Kidney (tissue), 14 donors: Measurements from ENCODE around the gene SBNO1. TPM values are rescaled to one million over a fixed set of nuclear protein-coding genes. Genes with fewer than 3 reads are reported as not detected.

Experiments used
- DNase-seq, 5 donors: peaks; one replicate each; pipeline ENCODE4 v3.0.0-alpha.2; 2013 to 2020
- FAIRE-seq: peaks from 2 replicates; lab custom pipeline; 2012; peaks lifted over from hg19 to GRCh38; lab: Jason Lieb, UNC
- H3K27ac ChIP-seq, 2 donors: one replicate each; pipeline ENCODE4 v1.7.0; 2013; ENCODE audit warnings: low read depth in 2 of 2, low read length in 2 of 2, inconsistent platforms in 1 of 2
- H3K27me3 ChIP-seq: one replicate; pipeline ENCODE4 v1.7.1; 2013; ENCODE audit warnings: low read length, inconsistent platforms; ENCODE audit not compliant: control insufficient read depth, insufficient read depth
- H3K36me3 ChIP-seq, 3 donors: one replicate each; pipeline versions ENCODE4 v1.7.0 to v1.7.1; 2013; ENCODE audit warnings: low read length in 3 of 3, control low read depth in 1 of 3, inconsistent platforms in 1 of 3; ENCODE audit not compliant: insufficient read depth in 3 of 3, control insufficient read depth in 2 of 3
- H3K4me1 ChIP-seq, 3 donors: one replicate each; pipeline versions ENCODE4 v1.7.0 to v1.7.1; 2013; ENCODE audit warnings: low read length in 3 of 3, inconsistent platforms in 1 of 3, low read depth in 1 of 3; ENCODE audit not compliant: control insufficient read depth in 2 of 3, insufficient read depth in 2 of 3
- H3K4me3 ChIP-seq, 3 donors: one replicate each; pipeline versions ENCODE4 v1.7.0 to v1.8.1; 2013; ENCODE audit warnings: low read length in 3 of 3, control low read depth in 1 of 3, inconsistent platforms in 1 of 3
- H3K9ac ChIP-seq, 3 donors: one replicate each; pipeline versions ENCODE4 v1.7.0 to v1.7.1; 2013; ENCODE audit warnings: low read length in 3 of 3, control low read depth in 1 of 3, inconsistent platforms in 1 of 3
- H3K9me3 ChIP-seq, 3 donors: one replicate each; pipeline versions ENCODE4 v1.7.0 to v1.7.1; 2013; ENCODE audit warnings: low read length in 3 of 3, control low read depth in 1 of 3, inconsistent platforms in 1 of 3; ENCODE audit not compliant: control insufficient read depth in 2 of 3, insufficient read depth in 1 of 3
- CTCF ChIP-seq: IDR thresholded peaks from 3 replicates; pipeline ENCODE4 v1.5.1; 2012; ENCODE audit warnings: mild to moderate bottlenecking, moderate library complexity, borderline replicate concordance; ENCODE audit not compliant: insufficient read depth; ENCODE audit errors: extremely low read depth
- intact Hi-C: fragments of 100-400 bp; cut with DNase I; formaldehyde crosslinking; loops from one replicate; pipeline ENCODE4 v1.11.1; 2022
- polyA plus RNA-seq: library from polyadenylated mRNA; stranded (reverse); fragments of 350-450 nt; fragmentation: Illumina TruSeq; extraction: RNeasy Lipid Tissue Mini Kit (QIAGEN cat#74804); gene quantifications from one replicate; pipeline ENCODE4 v1.2.3, GENCODE V29; 2014; ENCODE audit warnings: low read depth, low replicate concordance; ENCODE audit not compliant: insufficient read depth
- total RNA-seq: library from RNA; stranded (reverse); fragmentation: NEBNext Ultra II Directional; extraction: Animal tissue kit (Norgen Biotek cat#: 25700); gene quantifications from one replicate; pipeline ENCODE4 v1.2.1, GENCODE V29; 2021
- donor health status: control.
- donor health status: control.
- donor health status: control.
- donor health status: control.
- donor health status: control.
- donor health status: DM: yes; HTN: yes; CAD: no.
- donor health status: Normal renal cell carcinoma (clear cell type).

Gene SBNO1
- total and polyA plus RNA-seq, 2 donors from 2014 or later: 4.3 to 32.0 TPM

GRCh38 chr12:123243671-123244262 lies 120.9 kb downstream of the SBNO1 start:
- FAIRE-seq (no peak), DNase-seq (peak in 3 of 5 donors; percentile 52 to 79 (median 68))
- H3K9me3 ChIP-seq: no peaks in the 10 kb centered on the region
- H3K4me3 ChIP-seq: no peak overlapping the region
- H3K27ac ChIP-seq: no peak overlapping the region
- peaks cover 0 to 4% (median 0%) of the 10 kb centered on the region in 3 donors for H3K4me1 ChIP-seq
- intact Hi-C loops: no loop called here
- no peaks in the 10 kb centered on the region for H3K27me3 ChIP-seq
- TF ChIP-seq CTCF: no peak
- no peaks in the 10 kb centered on the region for H3K36me3 ChIP-seq
- no peak overlapping the region for H3K9ac ChIP-seq

DNA sequence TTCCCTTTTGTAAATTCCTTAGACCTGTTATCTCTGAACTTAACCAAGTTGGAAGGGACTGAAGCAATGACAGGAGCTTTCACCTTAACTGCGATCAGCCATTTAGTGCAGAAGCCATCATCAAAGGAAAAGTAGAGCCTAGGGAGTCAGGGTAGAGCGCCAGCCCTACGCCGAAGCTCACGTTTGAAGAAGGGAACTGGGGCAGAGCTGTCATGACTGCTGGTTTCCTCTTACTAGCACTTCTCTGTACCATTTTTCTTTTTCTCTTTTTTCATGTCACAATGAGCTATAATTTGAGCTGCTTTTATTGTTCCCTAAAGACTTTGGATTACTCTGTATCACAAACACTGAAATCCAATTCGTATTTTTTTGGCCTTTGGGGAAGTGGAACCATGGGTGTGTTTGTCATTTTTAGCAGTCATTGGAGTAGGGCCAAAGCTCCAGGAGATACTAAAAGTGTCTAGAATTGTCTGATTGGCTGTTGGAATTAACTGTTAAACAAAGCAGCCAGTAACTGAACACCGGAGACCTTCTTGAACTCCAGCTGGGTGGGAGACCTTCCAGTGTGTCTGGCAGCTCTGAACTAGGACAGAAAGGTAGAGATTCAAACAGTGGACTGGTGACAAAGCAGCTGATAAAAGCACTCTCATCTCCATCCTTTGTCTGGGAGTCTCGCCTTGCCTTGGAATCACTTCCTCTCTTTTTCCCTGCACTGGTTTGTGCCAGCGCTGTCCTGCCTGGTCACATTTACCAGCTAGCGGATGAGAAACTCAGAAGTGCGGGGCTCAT lies 122.3 kb downstream of the SBNO1 start:
- DNase-seq: peak in 3 of 5 donors; percentile 82 to 92 (median 89)

More for the DNA sequence above, 122.3 kb downstream of the SBNO1 start:
- no peaks in the 10 kb centered on the region for H3K27me3 ChIP-seq
- H3K4me3 ChIP-seq: no peak overlapping the region
- peaks cover 0 to 4% (median 2%) of the 10 kb centered on the region in 3 donors for H3K4me1 ChIP-seq
- FAIRE-seq: no peak
- TF ChIP-seq CTCF: no peak
- peak overlapping the region in 1 of 3 donors; percentile 12 for H3K9ac ChIP-seq
- no peaks in the 10 kb centered on the region for H3K9me3 ChIP-seq
- no peak overlapping the region for H3K27ac ChIP-seq
- H3K36me3 ChIP-seq: no peaks in the 10 kb centered on the region
- intact Hi-C loops: no loop called here

Other genes starting within 250 kb of the SBNO1 start
- 41.7 TPM for gene PITPNM2, start 213.8 kb downstream of the SBNO1 start, total RNA-seq
- gene PITPNM2, start 213.8 kb downstream of the SBNO1 start, polyA plus RNA-seq: 5.7 TPM
- gene MPHOSPH9, start 131.7 kb downstream of the SBNO1 start, total RNA-seq: 25.2 TPM
- gene MPHOSPH9, start 131.7 kb downstream of the SBNO1 start, polyA plus RNA-seq: 7.2 TPM
- gene MTRFR, start 131.4 kb downstream of the SBNO1 start, total RNA-seq: 17.8 TPM
- 12.8 TPM for gene MTRFR, start 131.4 kb downstream of the SBNO1 start, polyA plus RNA-seq
- gene CDK2AP1, start 93.0 kb downstream of the SBNO1 start, total RNA-seq: 80.1 TPM
- 104 TPM for gene CDK2AP1, start 93.0 kb downstream of the SBNO1 start, polyA plus RNA-seq
- 26.7 TPM for gene KMT5A, start 19.3 kb upstream of the SBNO1 start, total RNA-seq
- gene KMT5A, start 19.3 kb upstream of the SBNO1 start, polyA plus RNA-seq: 13.1 TPM
- 8.0 TPM for gene RILPL2, start 71.8 kb upstream of the SBNO1 start, total RNA-seq
- 11.1 TPM for gene RILPL2, start 71.8 kb upstream of the SBNO1 start, polyA plus RNA-seq
- gene SNRNP35, start 93.3 kb upstream of the SBNO1 start, total RNA-seq: 23.6 TPM
- gene SNRNP35, start 93.3 kb upstream of the SBNO1 start, polyA plus RNA-seq: 51.2 TPM
- gene RILPL1, start 168.9 kb upstream of the SBNO1 start, total RNA-seq: 14.1 TPM
- gene RILPL1, start 168.9 kb upstream of the SBNO1 start, polyA plus RNA-seq: 19.0 TPM
- gene TMED2, start 219.7 kb upstream of the SBNO1 start, total RNA-seq: 229 TPM
- 89.1 TPM for gene TMED2, start 219.7 kb upstream of the SBNO1 start, polyA plus RNA-seq
- 20.3 TPM for gene DDX55, start 237.3 kb upstream of the SBNO1 start, total RNA-seq
- 9.2 TPM for gene DDX55, start 237.3 kb upstream of the SBNO1 start, polyA plus RNA-seq